Heart left ventricle (tissue), 16 donors: ENCODE results near the gene ASB10. TPM values are rescaled to one million over a fixed set of nuclear protein-coding genes. Genes with fewer than 3 reads are reported as not detected.

Experiments used
- ATAC-seq, 4 donors: fragments of 200-7000 bp; cut with Tn5 transposase; one replicate each; pipeline ENCODE4 v1.9.1; 2020 to 2022; ENCODE audit warnings: moderate library complexity in 4 of 4, mild to moderate bottlenecking in 3 of 4, moderate number of reproducible peaks in 1 of 4
- DNase-seq, 5 donors: peaks; one replicate each; pipeline ENCODE4 v3.0.0-alpha.2; 2020
- H3K27ac ChIP-seq, 12 donors: fragments of 200-600 bp; sonication (generic) in 4 of 12; one replicate each; pipeline versions ENCODE4 v1.5.0 to v1.8.0; 2016 to 2022; ENCODE audit warnings: mild to moderate bottlenecking in 2 of 12
- H3K27me3 ChIP-seq, 9 donors: fragments of 200-600 bp; sonication (generic) in 2 of 9; one replicate each; pipeline versions ENCODE4 v1.5.1 to v1.8.0; 2016 to 2022; ENCODE audit warnings: mild to moderate bottlenecking in 3 of 9
- H3K36me3 ChIP-seq, 9 donors: fragments of 200-600 bp; sonication (generic) in 2 of 9; one replicate each; pipeline versions ENCODE4 v1.5.0 to v1.8.0; 2018 to 2022; ENCODE audit warnings: mild to moderate bottlenecking in 2 of 9
- H3K4me1 ChIP-seq, 12 donors: fragments of 200-600 bp; sonication (generic) in 4 of 12; one replicate each; pipeline versions ENCODE4 v1.5.0 to v1.8.0; 2016 to 2022; ENCODE audit warnings: mild to moderate bottlenecking in 3 of 12
- H3K4me3 ChIP-seq, 12 donors: fragments of 200-600 bp; sonication (generic) in 4 of 12; one replicate each; pipeline versions ENCODE4 v1.5.0 to v1.8.0; 2017 to 2022; ENCODE audit warnings: mild to moderate bottlenecking in 9 of 12, moderate library complexity in 4 of 12
- H3K9me3 ChIP-seq, 12 donors: fragments of 200-600 bp; sonication (generic) in 4 of 12; one replicate each; pipeline versions ENCODE4 v1.5.0 to v1.8.0; 2016 to 2022; ENCODE audit warnings: mild to moderate bottlenecking in 1 of 12
- POLR2A ChIP-seq, 2 donors: fragments of 450-650 bp; IDR thresholded peaks; one replicate each; pipeline ENCODE4 v1.6.1; 2017; ENCODE audit warnings: antibody characterized with exemption in 2 of 2, mild to moderate bottlenecking in 2 of 2, moderate library complexity in 2 of 2
- WGBS, 4 donors: extraction: QIAGEN DNeasy Blood & Tissue Kit in 2 of 4; methylation state at CpG; one replicate each; pipeline versions ENCODE4 v1.1.5 to v1.1.7; 2013 to 2018; 5-methylcytosine and 5-hydroxymethylcytosine counted together
- intact Hi-C, 10 donors: fragments of 100-400 bp; cut with DNase I; formaldehyde crosslinking; loops; one replicate each; pipeline versions ENCODE4 v1.11.1 to v1.14.2; 2022
- polyA plus RNA-seq, 2 donors: library from polyadenylated mRNA; stranded (reverse); fragments of 200-250 nt; gene quantifications; one replicate each; pipeline ENCODE4 v1.2.3, GENCODE V29; 2013
- total RNA-seq, 9 donors: library from RNA; depleted of rRNA in 2 of 9; stranded (reverse); fragments of >200 nt in 2 of 9; fragmentation: NEBNext Ultra II Directional in 3 of 9; extraction: Animal tissue kit (Norgen Biotek cat#: 25700) in 3 of 9; gene quantifications; one replicate each; pipeline versions ENCODE4 v1.1.0 to v1.2.4, GENCODE V29; 2016 to 2023
- TF ChIP-seq, protein P1 (sequence below), 12 donors: fragments of 200-600 bp; sonication (generic) in 4 of 12; IDR thresholded peaks; one replicate each; pipeline versions ENCODE4 v1.5.0 to v1.8.0; 2018 to 2022; ENCODE audit warnings: antibody characterized with exemption in 12 of 12, mild to moderate bottlenecking in 5 of 12
- donor health status: ischemic (EF 13 %, LVEDD 7.1; RV severe dilation, severe dysfunction).
- donor health status: healthy with polysubstance abuse.
- donor health status: DM: no; HTN: yes; CAD: no.
- donor health status: DM: no; HTN: no; CAD: no.
- donor health status: ischemic (EF 25% LVEDD 6.9; RV normal size, moderate dysfunction).
- donor health status: ischemic (EF 25% LVEDD 5.7; RV mildly dilated, moderate dysfunction).
- donor health status: healthy.
- donor health status: DM: yes; HTN: yes; CAD: no.
- donor health status: ischemic (EF 35%, LVEDD 5.7; RV mildly dilated, moderate dysfunction).
- donor health status: nonischemic (EF 11% LVEDD 7.7; RV severe dilation, severe dysfunction).
- donor health status: DM: yes; HTN: yes; CAD: no.
- donor health status: PGD.
- donor health status: ischemic (EF 29% LVEDD 5.4; RV normal size, mild dysfunction).
- donor health status: nonischemic (EF 23%, LVEDD 6.1; RV moderate dilation, normal function).

ASB10 gene
- total and polyA plus RNA-seq, 11 donors, result 6.9 to 37.1 (median 25.5) TPM

DNA sequence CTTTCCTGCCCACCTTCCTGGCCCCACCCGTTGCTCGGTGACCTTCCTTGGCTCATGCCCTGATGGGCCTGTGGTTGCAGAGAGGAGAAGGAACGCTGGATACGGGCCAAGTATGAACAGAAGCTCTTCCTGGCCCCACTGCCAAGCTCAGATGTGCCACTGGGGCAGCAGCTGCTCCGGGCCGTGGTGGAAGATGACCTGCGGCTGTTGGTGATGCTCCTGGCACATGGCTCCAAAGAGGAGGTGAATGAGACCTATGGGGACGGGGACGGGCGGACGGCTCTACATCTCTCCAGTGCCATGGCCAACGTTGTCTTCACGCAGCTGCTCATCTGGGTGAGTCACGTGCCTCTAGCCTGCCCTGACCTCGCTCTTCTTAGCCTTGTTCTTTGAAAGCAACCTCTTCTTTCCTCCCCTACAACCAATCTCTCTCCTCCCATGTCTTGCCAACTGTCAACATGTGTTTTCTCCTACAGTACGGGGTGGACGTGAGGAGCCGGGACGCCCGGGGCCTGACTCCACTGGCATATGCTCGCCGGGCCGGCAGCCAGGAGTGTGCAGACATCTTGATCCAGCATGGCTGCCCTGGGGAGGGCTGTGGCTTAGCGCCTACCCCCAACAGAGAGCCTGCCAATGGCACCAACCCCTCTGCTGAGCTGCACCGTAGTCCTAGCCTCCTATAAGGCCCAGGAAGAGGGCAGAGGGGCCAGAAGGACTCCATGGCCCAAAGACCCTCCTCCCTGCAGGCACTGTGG is 43.6 kb downstream of the ASB10 start:
- Histone ChIP-seq H3K4me1 (peaks cover 0 to 20% (median 6%) of the 10 kb centered on the region in 12 donors), H3K27ac (peak overlapping the region in 3 of 12 donors; percentile 9 to 39 (median 13)), H3K4me3 (no peak overlapping the region), H3K36me3 (peaks cover 0 to 57% (median 30%) of the 10 kb centered on the region in 9 donors), H3K9me3 (no peaks in the 10 kb centered on the region), H3K27me3 (no peaks in the 10 kb centered on the region)
- 68 to 73% (median 70%) methylated on average over 24 to 25 of the region's 25 CpGs for whole genome bisulfite sequencing, 4 donors
- TF ChIP-seq, protein P1, sequence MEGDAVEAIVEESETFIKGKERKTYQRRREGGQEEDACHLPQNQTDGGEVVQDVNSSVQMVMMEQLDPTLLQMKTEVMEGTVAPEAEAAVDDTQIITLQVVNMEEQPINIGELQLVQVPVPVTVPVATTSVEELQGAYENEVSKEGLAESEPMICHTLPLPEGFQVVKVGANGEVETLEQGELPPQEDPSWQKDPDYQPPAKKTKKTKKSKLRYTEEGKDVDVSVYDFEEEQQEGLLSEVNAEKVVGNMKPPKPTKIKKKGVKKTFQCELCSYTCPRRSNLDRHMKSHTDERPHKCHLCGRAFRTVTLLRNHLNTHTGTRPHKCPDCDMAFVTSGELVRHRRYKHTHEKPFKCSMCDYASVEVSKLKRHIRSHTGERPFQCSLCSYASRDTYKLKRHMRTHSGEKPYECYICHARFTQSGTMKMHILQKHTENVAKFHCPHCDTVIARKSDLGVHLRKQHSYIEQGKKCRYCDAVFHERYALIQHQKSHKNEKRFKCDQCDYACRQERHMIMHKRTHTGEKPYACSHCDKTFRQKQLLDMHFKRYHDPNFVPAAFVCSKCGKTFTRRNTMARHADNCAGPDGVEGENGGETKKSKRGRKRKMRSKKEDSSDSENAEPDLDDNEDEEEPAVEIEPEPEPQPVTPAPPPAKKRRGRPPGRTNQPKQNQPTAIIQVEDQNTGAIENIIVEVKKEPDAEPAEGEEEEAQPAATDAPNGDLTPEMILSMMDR (IDR thresholded peaks at IDR 0.05), result no peak
- TF ChIP-seq POLR2A (IDR thresholded peaks at IDR 0.05), result no peak
- intact Hi-C loops, result no loop called here
- ATAC-seq (peak; percentile 6 to 54 (median 32)), DNase-seq (peak in 1 of 5 donors; percentile 55)

DNA sequence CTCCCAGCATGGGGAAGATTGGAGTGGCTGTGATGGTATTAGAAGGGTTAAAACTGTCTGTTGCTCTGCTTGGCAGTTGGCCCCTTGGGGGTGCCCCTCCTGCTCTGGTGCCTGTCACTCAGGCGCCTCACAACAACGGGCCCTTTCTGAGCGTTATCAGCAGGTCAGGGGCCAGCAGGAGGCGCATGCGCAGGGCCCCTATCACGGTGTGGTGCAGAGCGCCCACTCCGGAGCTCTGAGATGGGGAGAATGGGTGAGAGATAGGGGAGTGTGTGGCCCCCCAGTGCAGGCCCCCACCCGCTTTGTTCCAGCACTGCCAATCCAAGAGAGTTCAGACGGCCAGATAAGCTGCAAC is 44.4 kb downstream of the ASB10 start:
- 42 to 48% (median 45%) methylated on average over 8 to 10 of the region's 10 CpGs for WGBS, 4 donors
- ATAC-seq (peak; percentile 16 to 55 (median 44)), DNase-seq (peak in 1 of 5 donors; percentile 68)
- Histone ChIP-seq H3K9me3 (no peaks in the 10 kb centered on the region), H3K4me3 (no peak overlapping the region), H3K27ac (peak overlapping the region in 3 of 12 donors; percentile 9 to 39 (median 13)), H3K36me3 (peaks cover 0 to 63% (median 31%) of the 10 kb centered on the region in 9 donors), H3K4me1 (peaks cover 0 to 28% (median 11%) of the 10 kb centered on the region in 12 donors), H3K27me3 (no peaks in the 10 kb centered on the region)
- TF ChIP-seq POLR2A (IDR thresholded peaks at IDR 0.05), result no peak
- TF ChIP-seq, protein P1 (IDR thresholded peaks at IDR 0.05), result no peak
- intact Hi-C loops, result no loop called here

DNA sequence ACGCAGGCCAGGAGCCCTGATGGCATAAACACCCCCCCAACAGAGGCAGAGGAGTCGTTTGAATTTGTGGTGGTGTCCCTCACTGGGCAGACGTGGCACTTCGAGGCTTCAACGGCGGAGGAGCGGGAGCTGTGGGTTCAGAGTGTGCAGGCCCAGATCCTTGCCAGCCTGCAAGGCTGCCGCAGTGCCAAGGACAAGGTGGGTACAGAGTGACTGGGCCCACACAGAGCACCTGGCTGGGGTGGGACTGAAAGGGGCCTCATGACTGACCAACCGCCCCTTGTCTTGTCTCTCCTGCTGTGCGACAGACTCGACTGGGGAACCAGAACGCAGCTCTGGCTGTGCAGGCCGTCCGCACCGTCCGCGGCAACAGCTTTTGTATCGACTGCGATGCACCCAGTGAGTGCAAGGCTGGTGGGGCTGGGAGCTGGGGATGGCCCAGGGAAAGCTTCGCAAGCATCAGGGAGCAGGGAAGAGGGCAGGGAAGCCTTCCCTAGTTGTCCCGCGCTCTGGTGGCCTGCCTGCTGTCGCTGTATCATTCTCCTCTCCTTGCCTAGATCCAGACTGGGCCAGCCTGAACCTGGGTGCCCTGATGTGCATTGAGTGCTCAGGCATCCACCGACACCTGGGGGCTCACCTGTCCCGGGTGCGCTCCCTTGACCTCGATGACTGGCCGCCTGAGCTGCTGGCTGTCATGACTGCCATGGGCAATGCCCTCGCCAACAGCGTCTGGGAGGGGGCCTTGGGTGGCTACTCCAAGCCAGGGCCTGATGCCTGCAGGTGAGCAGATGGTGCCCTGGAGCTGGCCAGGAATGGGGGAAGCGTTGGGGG is 45.0 kb downstream of the ASB10 start:
- H3K4me1 ChIP-seq, result peaks cover 0 to 34% (median 13%) of the 10 kb centered on the region in 12 donors
- H3K9me3 ChIP-seq, result no peaks in the 10 kb centered on the region
- no peaks in the 10 kb centered on the region for H3K27me3 ChIP-seq
- no peak overlapping the region for H3K4me3 ChIP-seq
- ATAC-seq (peak in 1 of 4 donors; percentile 1), DNase-seq (peak in 1 of 5 donors; percentile 54)
- peaks cover 0 to 69% (median 32%) of the 10 kb centered on the region in 9 donors for H3K36me3 ChIP-seq
- intact Hi-C loops, result no loop called here
- peak overlapping the region in 1 of 12 donors; percentile 39 for H3K27ac ChIP-seq
- TF ChIP-seq POLR2A (IDR thresholded peaks at IDR 0.05), result no peak
- TF ChIP-seq, protein P1 (IDR thresholded peaks at IDR 0.05), result no peak
- WGBS, 4 donors, result 78 to 86% (median 83%) methylated on average over 10 to 31 of the region's 31 CpGs
